ENCODE results near the gene HMGXB3. TPM values are rescaled to one million over a fixed set of nuclear protein-coding genes. Genes with fewer than 3 reads are reported as not detected.

The HMGXB3 gene
- total RNA-seq, 2 experiments from 2014 or later, result 35.1 to 44.0 TPM

DNA sequence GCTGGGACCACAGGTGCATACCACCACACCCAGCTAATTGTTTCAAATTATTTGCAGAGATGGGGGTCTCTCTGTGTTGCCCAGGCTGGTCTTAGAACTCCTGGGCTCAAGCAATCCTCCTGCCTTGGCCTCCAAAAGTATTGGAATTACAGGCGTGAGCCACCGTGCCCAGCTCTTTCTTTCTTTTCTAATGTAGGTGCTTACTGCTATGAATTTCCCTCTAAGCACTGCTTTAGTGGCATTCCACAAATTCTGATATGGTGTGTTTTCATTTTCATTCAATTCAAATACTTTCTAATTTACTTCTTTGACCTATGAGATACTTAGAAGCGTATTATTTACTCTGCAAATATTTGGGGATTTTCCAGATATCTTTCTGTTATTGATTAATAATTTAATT lies 14.9 kb downstream of the HMGXB3 start:
- POLR2A ChIA-PET, result interaction anchor here (0.6 to 0.7 kb wide), 2 partner anchors 23 to 558 kb away, joined by 3 read pairs; no protein-coding TSS in a partner anchor

GRCh38 chr5:150016537-150016936 lies 16.0 kb downstream of the HMGXB3 start:
- no TSS peak for BruUV-seq (replicated peaks)
- H3K79me2 ChIP-seq (ENCODE audit: insufficient read depth, low read depth, low read length), result no peaks in the 10 kb centered on the region
- no peak overlapping the region for H3K27ac ChIP-seq (ENCODE audit: low read depth, low read length, poor library complexity, severe bottlenecking)
- H3K9me2 ChIP-seq (ENCODE audit: insufficient read depth, low read length), result no peaks in the 10 kb centered on the region
- ChIA-PET POLR2A (interaction anchor here (0.7 to 1.8 kb wide), 3 partner anchors 10 to 531 kb away, joined by 3 to 5 read pairs (median 3); no protein-coding TSS in a partner anchor), CTCF (ENCODE audit: unreplicated experiment) (no interaction called here)
- no peak for DNase-seq (ENCODE audit: low spot score)
- intact Hi-C loops (cut with micrococcal nuclease; ENCODE audit: unreplicated experiment), result no loop called here
- H3K36me3 ChIP-seq (ENCODE audit: insufficient read depth, low read length), result peaks cover 99% of the 10 kb centered on the region
- no peaks in the 10 kb centered on the region for H3K4me1 ChIP-seq (ENCODE audit: insufficient read depth, low read length, poor library complexity, severe bottlenecking)
- H3K4me3 ChIP-seq (ENCODE audit: low read depth, low read length, poor library complexity, severe bottlenecking), result no peak overlapping the region
- TF ChIP-seq EZH2phosphoT487 (IDR thresholded peaks at IDR 0.05; ENCODE audit: borderline replicate concordance, low read depth, low read length), result no peak
- TF ChIP-seq, protein P1, sequence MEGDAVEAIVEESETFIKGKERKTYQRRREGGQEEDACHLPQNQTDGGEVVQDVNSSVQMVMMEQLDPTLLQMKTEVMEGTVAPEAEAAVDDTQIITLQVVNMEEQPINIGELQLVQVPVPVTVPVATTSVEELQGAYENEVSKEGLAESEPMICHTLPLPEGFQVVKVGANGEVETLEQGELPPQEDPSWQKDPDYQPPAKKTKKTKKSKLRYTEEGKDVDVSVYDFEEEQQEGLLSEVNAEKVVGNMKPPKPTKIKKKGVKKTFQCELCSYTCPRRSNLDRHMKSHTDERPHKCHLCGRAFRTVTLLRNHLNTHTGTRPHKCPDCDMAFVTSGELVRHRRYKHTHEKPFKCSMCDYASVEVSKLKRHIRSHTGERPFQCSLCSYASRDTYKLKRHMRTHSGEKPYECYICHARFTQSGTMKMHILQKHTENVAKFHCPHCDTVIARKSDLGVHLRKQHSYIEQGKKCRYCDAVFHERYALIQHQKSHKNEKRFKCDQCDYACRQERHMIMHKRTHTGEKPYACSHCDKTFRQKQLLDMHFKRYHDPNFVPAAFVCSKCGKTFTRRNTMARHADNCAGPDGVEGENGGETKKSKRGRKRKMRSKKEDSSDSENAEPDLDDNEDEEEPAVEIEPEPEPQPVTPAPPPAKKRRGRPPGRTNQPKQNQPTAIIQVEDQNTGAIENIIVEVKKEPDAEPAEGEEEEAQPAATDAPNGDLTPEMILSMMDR (conservative IDR thresholded peaks at IDR 0.05; ENCODE audit: low read length), result no peak
- H2AFZ ChIP-seq (ENCODE audit: low read length), result no peak overlapping the region
- H3K9me3 ChIP-seq (ENCODE audit: low read length), result peaks cover 23% of the 10 kb centered on the region
- no peaks in the 10 kb centered on the region for H4K20me1 ChIP-seq (ENCODE audit: insufficient read depth, low read length)
- H3K4me2 ChIP-seq (ENCODE audit: low read length), result no peak overlapping the region

More for the DNA sequence above, 14.9 kb downstream of the HMGXB3 start:
- H2AFZ ChIP-seq (ENCODE audit: low read length), result no peak overlapping the region
- no peaks in the 10 kb centered on the region for H4K20me1 ChIP-seq (ENCODE audit: insufficient read depth, low read length)
- TF ChIP-seq, protein P1 (conservative IDR thresholded peaks at IDR 0.05; ENCODE audit: low read length), result no peak
- TF ChIP-seq EZH2phosphoT487 (IDR thresholded peaks at IDR 0.05; ENCODE audit: borderline replicate concordance, low read depth, low read length), result no peak
- no peaks in the 10 kb centered on the region for H3K9me2 ChIP-seq (ENCODE audit: insufficient read depth, low read length)
- H3K4me3 ChIP-seq (ENCODE audit: low read depth, low read length, poor library complexity, severe bottlenecking), result no peak overlapping the region
- CTCF ChIA-PET (ENCODE audit: unreplicated experiment), result no interaction called here
- H3K4me2 ChIP-seq (ENCODE audit: low read length), result no peak overlapping the region
- H3K9me3 ChIP-seq (ENCODE audit: low read length), result peaks cover 23% of the 10 kb centered on the region
- no peaks in the 10 kb centered on the region for H3K4me1 ChIP-seq (ENCODE audit: insufficient read depth, low read length, poor library complexity, severe bottlenecking)
- H3K79me2 ChIP-seq (ENCODE audit: insufficient read depth, low read depth, low read length), result no peaks in the 10 kb centered on the region
- intact Hi-C loops (cut with micrococcal nuclease; ENCODE audit: unreplicated experiment), result no loop called here
- no peak for DNase-seq (ENCODE audit: low spot score)
- BruUV-seq (replicated peaks), result no TSS peak
- H3K36me3 ChIP-seq (ENCODE audit: insufficient read depth, low read length), result peaks cover 98% of the 10 kb centered on the region
- H3K27ac ChIP-seq (ENCODE audit: low read depth, low read length, poor library complexity, severe bottlenecking), result no peak overlapping the region

DNA sequence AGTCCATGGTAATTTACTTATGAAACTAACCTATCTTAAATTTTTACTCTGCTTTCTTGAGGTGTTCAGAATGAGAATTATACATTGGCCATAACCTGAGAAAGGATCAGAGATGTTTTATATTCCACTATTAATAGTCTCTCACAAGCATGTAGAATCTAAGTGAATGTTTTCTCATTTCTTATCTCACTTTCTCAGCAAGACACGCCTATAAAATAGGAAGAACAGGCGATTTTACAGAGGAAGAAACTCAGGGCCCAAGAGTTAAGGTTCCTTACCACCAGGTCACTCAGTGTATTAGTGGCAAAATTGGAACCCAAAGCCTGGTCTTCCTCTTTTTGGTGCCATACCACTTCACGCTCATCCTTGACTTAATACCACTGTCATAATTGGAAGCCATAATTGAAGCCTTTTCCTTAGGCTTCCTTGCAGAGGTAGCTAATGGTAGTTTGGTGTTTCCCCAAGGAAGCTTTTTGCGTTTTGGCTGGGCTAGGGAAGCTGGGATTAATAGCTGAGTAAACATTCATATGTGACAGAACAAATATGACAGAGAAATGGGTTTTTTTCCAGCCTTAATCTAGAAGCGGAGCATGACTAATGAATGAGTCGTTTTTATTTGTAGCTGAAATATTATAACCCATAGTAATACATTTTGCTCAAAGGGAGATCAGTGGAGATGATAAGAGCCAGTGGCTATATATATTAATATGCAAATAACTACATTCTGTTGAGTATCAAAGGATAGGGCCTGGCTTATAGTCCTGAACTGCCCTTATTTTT lies 16.9 kb downstream of the HMGXB3 start:
- intact Hi-C loops (cut with micrococcal nuclease; ENCODE audit: unreplicated experiment), result no loop called here
- H3K79me2 ChIP-seq (ENCODE audit: insufficient read depth, low read depth, low read length), result no peaks in the 10 kb centered on the region
- no TSS peak for BruUV-seq (replicated peaks)
- H3K4me3 ChIP-seq (ENCODE audit: low read depth, low read length, poor library complexity, severe bottlenecking), result no peak overlapping the region
- CTCF ChIA-PET (ENCODE audit: unreplicated experiment), result interaction anchor here (0.6 kb wide), 1 partner anchor 1208 kb away, joined by 8 read pairs; no protein-coding TSS in a partner anchor
- H3K36me3 ChIP-seq (ENCODE audit: insufficient read depth, low read length), result peaks cover 100% of the 10 kb centered on the region
- no peak overlapping the region for H3K4me2 ChIP-seq (ENCODE audit: low read length)
- no peak for DNase-seq (ENCODE audit: low spot score)
- H3K27ac ChIP-seq (ENCODE audit: low read depth, low read length, poor library complexity, severe bottlenecking), result no peak overlapping the region
- no peaks in the 10 kb centered on the region for H3K4me1 ChIP-seq (ENCODE audit: insufficient read depth, low read length, poor library complexity, severe bottlenecking)
- peaks cover 23% of the 10 kb centered on the region for H3K9me3 ChIP-seq (ENCODE audit: low read length)
- no peaks in the 10 kb centered on the region for H3K9me2 ChIP-seq (ENCODE audit: insufficient read depth, low read length)
- H2AFZ ChIP-seq (ENCODE audit: low read length), result no peak overlapping the region
- POLR2A ChIA-PET, result interaction anchor here (0.5 to 1.8 kb wide), 7 partner anchors 8 to 1586 kb away, joined by 3 to 5 read pairs (median 3); no protein-coding TSS in a partner anchor
- TF ChIP-seq, protein P1 (conservative IDR thresholded peaks at IDR 0.05; ENCODE audit: low read length), result no peak
- no peak for TF ChIP-seq EZH2phosphoT487 (IDR thresholded peaks at IDR 0.05; ENCODE audit: borderline replicate concordance, low read depth, low read length)
- no peaks in the 10 kb centered on the region for H4K20me1 ChIP-seq (ENCODE audit: insufficient read depth, low read length)
